Pulmonary artery endothelial cell (primary cell): ENCODE data around the gene GPC4. TPM values are rescaled to one million over a fixed set of nuclear protein-coding genes. Genes with fewer than 3 reads are reported as not detected.

Source experiments
- DNase-seq: peaks from one replicate; pipeline ENCODE4 v3.0.0-alpha.2; 2011; ENCODE audit warnings: low read depth, low spot score
- total RNA-seq: library from RNA; depleted of rRNA; stranded (reverse); fragments of >200 nt; gene quantifications from 2 replicates; pipeline ENCODE4 v1.2.3, GENCODE V29; 2014

The GPC4 gene
- total RNA-seq, 1 donor from 2014 or later: not detected

GRCh38 chrX:133412246-133412645 lies 3.0 kb downstream of the GPC4 start:
- no peak for DNase-seq

- DNase-seq: no peak
Measured at GRCh38 chrX:133410550-133410949, 4.7 kb downstream of the GPC4 start.

- no peak for DNase-seq
Measured at GRCh38 chrX:133405498-133406185, 9.6 kb downstream of the GPC4 start.

- no peak for DNase-seq
Measured at GRCh38 chrX:133403984-133404383, 11.3 kb downstream of the GPC4 start.

GRCh38 chrX:133402830-133403625 lies 12.3 kb downstream of the GPC4 start:
- DNase-seq: no peak

- no peak for DNase-seq
Measured at GRCh38 chrX:133402042-133402453, 13.2 kb downstream of the GPC4 start.

- DNase-seq: no peak
Measured at GRCh38 chrX:133401536-133401935, 13.8 kb downstream of the GPC4 start.

GRCh38 chrX:133399411-133399810 lies 15.9 kb downstream of the GPC4 start:
- no peak for DNase-seq

- no peak for DNase-seq
Measured at GRCh38 chrX:133394765-133395164, 20.5 kb downstream of the GPC4 start.

- DNase-seq: no peak
Measured at GRCh38 chrX:133392671-133393070, 22.6 kb downstream of the GPC4 start.

- DNase-seq: no peak
Measured at GRCh38 chrX:133391111-133391510, 24.2 kb downstream of the GPC4 start.

- DNase-seq: no peak
Measured at GRCh38 chrX:133390676-133391075, 24.6 kb downstream of the GPC4 start.

GRCh38 chrX:133389975-133390374 lies 25.3 kb downstream of the GPC4 start:
- no peak for DNase-seq

GRCh38 chrX:133384454-133384853 lies 30.8 kb downstream of the GPC4 start:
- DNase-seq: no peak

- no peak for DNase-seq
Measured at GRCh38 chrX:133380711-133381619, 34.3 kb downstream of the GPC4 start.

- no peak for DNase-seq
Measured at GRCh38 chrX:133376422-133376821, 38.9 kb downstream of the GPC4 start.

- no peak for DNase-seq
Measured at GRCh38 chrX:133375615-133376340, 39.5 kb downstream of the GPC4 start.

- no peak for DNase-seq
Measured at GRCh38 chrX:133374874-133375387, 40.4 kb downstream of the GPC4 start.

- no peak for DNase-seq
Measured at GRCh38 chrX:133373386-133374079, 41.8 kb downstream of the GPC4 start.

- DNase-seq: no peak
Measured at GRCh38 chrX:133370696-133371275, 44.5 kb downstream of the GPC4 start.
